HG03439 (cell line): ENCODE results near the gene CDKN2D.

Experiments used
- ATAC-seq: cut with Tn5 transposase; IDR thresholded peaks from one replicate; pipeline ENCODE4 v1.9.1; 2021; ENCODE audit warnings: mild to moderate bottlenecking, moderate library complexity; ENCODE audit not compliant: unreplicated experiment

Gene CDKN2D

DNA sequence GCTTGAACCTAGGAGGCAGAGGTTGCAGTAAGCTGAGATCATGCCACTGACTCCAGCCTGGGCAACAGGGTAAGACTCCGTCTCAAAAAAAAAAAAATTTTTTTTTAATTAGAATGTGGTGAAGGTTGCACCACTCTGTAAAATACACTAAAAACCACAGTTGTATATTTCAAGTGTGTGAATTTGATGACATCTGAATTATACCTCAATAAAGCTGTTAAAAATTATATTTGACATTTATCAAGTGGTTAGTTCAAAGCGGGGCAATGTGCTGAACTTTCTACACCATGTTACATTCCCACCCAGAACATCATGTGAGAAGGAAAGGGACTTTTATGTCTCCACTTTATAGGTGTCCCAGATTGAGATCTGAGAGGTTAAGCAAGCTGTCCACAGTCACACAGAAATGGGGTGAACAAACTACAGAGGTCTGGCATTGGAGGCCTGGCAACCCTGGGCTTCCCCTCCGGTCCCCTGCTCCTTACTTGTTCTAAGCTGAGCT is 45.6 kb downstream of the CDKN2D start:
- no peak for ATAC-seq

DNA sequence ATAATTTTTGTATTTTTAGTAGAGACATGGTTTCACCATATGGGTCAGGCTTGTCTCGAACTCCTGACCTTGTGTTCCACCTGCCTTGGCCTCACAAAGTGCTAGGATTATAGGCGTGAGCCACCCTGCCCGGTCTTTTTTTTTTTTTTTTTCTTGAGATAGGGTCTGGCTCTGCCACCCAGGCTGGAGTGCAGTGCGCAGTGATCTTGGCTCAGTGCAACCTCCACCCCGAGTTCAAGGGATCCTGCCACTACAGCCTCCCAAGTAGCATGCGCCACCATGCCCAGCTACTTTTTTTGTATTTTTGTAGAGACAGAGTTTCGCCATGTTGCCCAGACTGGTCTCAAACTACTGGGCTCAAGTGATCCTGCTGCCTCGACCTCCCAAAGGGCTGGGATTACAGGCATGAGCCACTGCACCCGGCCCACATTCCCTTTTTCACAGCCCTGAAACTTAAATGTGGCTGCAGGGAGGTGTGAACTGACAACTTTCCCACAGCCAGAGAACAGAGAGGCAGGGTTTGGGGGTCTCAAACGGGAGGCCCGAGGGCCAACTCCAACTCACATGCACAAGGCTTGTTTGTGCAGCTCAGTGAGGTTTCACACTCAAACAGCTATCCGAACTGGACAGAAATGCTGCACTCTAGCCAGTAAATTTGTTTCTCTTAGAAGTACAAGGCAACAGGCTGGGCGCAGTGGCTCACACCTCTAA is 47.2 kb downstream of the CDKN2D start:
- no peak for ATAC-seq

GRCh38 chr19:10520652-10521318 is 48.0 kb downstream of the CDKN2D start:
- no peak for ATAC-seq

GRCh38 chr19:10519421-10519820 is 49.4 kb downstream of the CDKN2D start:
- ATAC-seq = no peak

- ATAC-seq = no peak
Observed at GRCh38 chr19:10518444-10519361, 50.1 kb downstream of the CDKN2D start.

DNA sequence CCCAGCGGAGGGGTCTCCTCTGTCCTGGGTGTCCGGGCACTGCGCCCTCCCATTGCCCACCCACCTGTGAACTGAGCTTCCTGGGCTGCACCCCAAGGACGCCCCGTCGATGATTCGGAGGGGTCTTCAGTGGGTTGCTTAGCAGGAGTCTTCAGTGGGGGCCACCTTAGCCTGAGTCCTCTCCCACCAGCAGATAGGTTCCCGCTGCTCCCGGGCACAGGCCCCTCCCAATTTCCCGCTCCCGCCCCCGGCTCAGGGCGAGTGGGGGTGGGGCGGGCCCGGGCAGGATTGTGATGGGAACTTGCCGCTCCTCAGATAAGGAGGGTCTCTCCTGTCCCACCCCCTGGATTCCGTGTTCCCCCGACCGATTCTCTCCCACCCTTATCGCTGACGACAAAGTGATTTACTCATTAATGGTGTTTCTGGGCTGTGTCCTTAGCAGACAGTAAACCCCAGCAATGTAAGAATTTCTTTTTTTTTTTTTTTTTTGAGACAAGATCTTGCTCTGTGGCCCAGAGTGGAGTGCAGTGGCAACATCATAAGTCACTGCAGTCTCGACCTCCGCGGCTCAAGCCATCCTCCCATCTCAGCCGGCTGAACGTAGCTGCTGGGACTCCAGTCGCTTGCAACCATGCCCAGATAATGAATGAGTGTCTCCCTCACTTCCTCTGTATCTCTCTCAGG is 50.9 kb downstream of the CDKN2D start:
- ATAC-seq = no peak

- ATAC-seq = no peak
Observed at GRCh38 chr19:10517361-10517759, 51.4 kb downstream of the CDKN2D start, which contains the start of gene S1PR5. S1PR5 (minus strand) TSS chr19:10517447; CDS start chr19:10515011, 2,436 bp downstream.

DNA sequence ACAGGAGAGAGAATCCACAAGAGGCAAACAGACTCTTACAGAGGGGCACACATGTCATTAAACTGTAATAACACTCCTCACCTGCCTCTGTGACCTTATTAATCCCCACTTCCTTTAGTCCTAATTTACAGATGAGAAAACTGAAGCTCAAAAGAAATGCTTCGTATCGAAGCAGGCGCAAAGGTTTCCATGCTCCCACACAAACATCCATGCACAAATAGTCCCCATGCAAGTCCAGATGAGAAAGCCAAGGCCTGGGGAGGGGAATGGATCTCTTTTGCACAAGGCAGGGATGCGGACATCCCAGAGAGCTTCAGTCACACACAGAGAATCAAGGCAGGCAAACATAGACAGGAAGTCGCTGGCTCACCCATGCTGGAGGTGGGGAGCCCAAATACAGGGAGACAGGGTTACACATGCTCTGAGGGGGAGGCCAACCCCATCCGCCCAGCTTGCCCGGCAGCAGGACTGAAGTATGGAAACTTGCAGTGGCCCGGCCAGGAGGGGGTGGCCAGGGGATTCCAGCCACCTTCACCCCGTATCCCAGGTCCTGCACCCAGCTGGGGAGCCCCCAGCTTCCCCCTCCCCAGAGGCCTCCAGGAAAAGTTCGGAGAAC is 52.0 kb downstream of the CDKN2D start:
- ATAC-seq = no peak
